Nephron (organoid): ENCODE data around the gene PRSS57.
A peak's percentile ranks its signal among the peaks of the same experiment; 100 is the strongest.

ENCODE experiments used
- H3K27ac Mint-ChIP-seq, 3 experiments: 2 replicates each; pipeline ENCODE4 v1.8.0; 2020; ENCODE audit warnings: mixed read lengths in 3 of 3, mild to moderate bottlenecking in 2 of 3, moderate library complexity in 1 of 3
- H3K27me3 Mint-ChIP-seq: 2 replicates; pipeline ENCODE4 v1.8.0; 2021; ENCODE audit warnings: low read depth, mild to moderate bottlenecking, moderate library complexity, mixed read lengths
- H3K36me3 Mint-ChIP-seq: 2 replicates; pipeline ENCODE4 v1.8.0; 2020; ENCODE audit warnings: low read depth, mixed read lengths
- H3K4me1 Mint-ChIP-seq: 2 replicates; pipeline ENCODE4 v1.8.0; 2020; ENCODE audit warnings: mixed read lengths
- H3K4me3 Mint-ChIP-seq, 3 experiments: 2 replicates each; pipeline ENCODE4 v1.8.0; 2020; ENCODE audit warnings: mild to moderate bottlenecking in 3 of 3, mixed read lengths in 3 of 3, moderate library complexity in 2 of 3
- H3K9me3 Mint-ChIP-seq: 2 replicates; pipeline ENCODE4 v1.8.0; 2020; ENCODE audit warnings: mixed read lengths
- TF ChIP-seq, protein P1 (sequence below), 3 experiments: fragments of 200-600 bp; sonication (generic); IDR thresholded peaks; one replicate each; pipeline ENCODE4 v1.5.0; 2021; ENCODE audit warnings: antibody characterized with exemption in 3 of 3; ENCODE audit not compliant: unreplicated experiment in 3 of 3

Gene PRSS57

DNA sequence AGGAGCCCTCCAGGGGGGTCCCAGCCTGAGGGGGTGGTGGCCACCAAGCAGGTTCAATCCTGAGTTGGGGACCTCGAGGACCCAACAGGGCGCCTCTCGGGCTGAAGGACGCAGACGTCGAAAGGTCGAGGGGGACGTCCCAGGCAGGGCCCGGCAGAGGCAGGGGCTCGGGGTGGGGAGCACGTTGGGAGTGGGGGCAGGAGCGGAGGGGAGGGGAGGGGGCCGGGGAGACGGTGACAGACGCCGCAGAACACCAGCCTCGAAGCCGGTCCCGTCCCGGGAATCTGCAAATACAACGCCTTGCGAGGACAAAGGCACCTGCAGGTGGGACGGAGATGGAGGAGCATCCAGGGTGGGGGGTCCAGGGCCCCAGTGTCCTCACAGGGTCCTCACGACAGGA lies 51.5 kb downstream of the PRSS57 start:
- no peak overlapping the region for H3K27ac Mint-ChIP-seq
- no peaks in the 10 kb centered on the region for H3K4me1 Mint-ChIP-seq
- H3K36me3 Mint-ChIP-seq = peaks cover 7% of the 10 kb centered on the region
- H3K4me3 Mint-ChIP-seq = no peak overlapping the region
- H3K9me3 Mint-ChIP-seq = no peaks in the 10 kb centered on the region
- TF ChIP-seq, protein P1, sequence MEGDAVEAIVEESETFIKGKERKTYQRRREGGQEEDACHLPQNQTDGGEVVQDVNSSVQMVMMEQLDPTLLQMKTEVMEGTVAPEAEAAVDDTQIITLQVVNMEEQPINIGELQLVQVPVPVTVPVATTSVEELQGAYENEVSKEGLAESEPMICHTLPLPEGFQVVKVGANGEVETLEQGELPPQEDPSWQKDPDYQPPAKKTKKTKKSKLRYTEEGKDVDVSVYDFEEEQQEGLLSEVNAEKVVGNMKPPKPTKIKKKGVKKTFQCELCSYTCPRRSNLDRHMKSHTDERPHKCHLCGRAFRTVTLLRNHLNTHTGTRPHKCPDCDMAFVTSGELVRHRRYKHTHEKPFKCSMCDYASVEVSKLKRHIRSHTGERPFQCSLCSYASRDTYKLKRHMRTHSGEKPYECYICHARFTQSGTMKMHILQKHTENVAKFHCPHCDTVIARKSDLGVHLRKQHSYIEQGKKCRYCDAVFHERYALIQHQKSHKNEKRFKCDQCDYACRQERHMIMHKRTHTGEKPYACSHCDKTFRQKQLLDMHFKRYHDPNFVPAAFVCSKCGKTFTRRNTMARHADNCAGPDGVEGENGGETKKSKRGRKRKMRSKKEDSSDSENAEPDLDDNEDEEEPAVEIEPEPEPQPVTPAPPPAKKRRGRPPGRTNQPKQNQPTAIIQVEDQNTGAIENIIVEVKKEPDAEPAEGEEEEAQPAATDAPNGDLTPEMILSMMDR (IDR thresholded peaks at IDR 0.05; ENCODE audit: unreplicated experiment in 3 of 3) = no peak
- H3K27me3 Mint-ChIP-seq = peaks cover 9% of the 10 kb centered on the region

GRCh38 chr19:642767-643727 lies 52.2 kb downstream of the PRSS57 start:
- H3K4me1 Mint-ChIP-seq = no peaks in the 10 kb centered on the region
- no peaks in the 10 kb centered on the region for H3K9me3 Mint-ChIP-seq
- peaks cover 11% of the 10 kb centered on the region for H3K27me3 Mint-ChIP-seq
- TF ChIP-seq, protein P1 (IDR thresholded peaks at IDR 0.05; ENCODE audit: unreplicated experiment in 3 of 3) = no peak
- H3K27ac Mint-ChIP-seq = peak overlapping the region in 1 of 3 experiments; percentile 23
- H3K4me3 Mint-ChIP-seq = peak overlapping the region in 1 of 3 experiments; percentile 35
- H3K36me3 Mint-ChIP-seq = peaks cover 7% of the 10 kb centered on the region

- Mint-ChIP-seq H3K4me3 (no peak overlapping the region), H3K4me1 (no peaks in the 10 kb centered on the region), H3K36me3 (peaks cover 7% of the 10 kb centered on the region), H3K27ac (no peak overlapping the region), H3K27me3 (peaks cover 22% of the 10 kb centered on the region), H3K9me3 (no peaks in the 10 kb centered on the region)
- TF ChIP-seq, protein P1 (IDR thresholded peaks at IDR 0.05; ENCODE audit: unreplicated experiment in 3 of 3) = no peak
Measured at GRCh38 chr19:641702-642101, 53.5 kb downstream of the PRSS57 start.

GRCh38 chr19:640606-641189 lies 54.6 kb downstream of the PRSS57 start:
- H3K4me3 Mint-ChIP-seq = no peak overlapping the region
- peaks cover 22% of the 10 kb centered on the region for H3K27me3 Mint-ChIP-seq
- H3K36me3 Mint-ChIP-seq = peaks cover 4% of the 10 kb centered on the region
- no peaks in the 10 kb centered on the region for H3K9me3 Mint-ChIP-seq
- TF ChIP-seq, protein P1 (IDR thresholded peaks at IDR 0.05; ENCODE audit: unreplicated experiment in 3 of 3) = no peak
- H3K27ac Mint-ChIP-seq = no peak overlapping the region
- H3K4me1 Mint-ChIP-seq = no peaks in the 10 kb centered on the region

DNA sequence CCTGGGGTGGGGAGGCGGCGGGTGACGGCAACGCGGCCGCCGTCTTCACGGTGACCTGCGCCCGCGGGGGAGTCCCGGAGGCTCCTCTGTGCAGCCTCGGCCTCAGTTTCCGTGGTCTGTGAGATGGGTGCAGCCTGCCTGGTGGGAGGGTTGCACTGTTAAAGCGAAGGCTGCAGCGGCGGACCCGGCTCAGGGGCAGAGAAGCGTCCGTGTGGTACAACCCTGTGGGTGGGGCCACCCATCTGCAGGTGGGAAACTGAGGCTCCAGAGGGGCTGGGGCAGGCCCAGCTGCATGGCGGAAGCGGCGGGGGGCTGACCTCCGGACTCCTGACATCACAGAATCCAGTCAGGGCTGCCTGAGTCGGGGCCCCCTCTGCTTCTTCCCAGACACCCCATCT lies 55.1 kb downstream of the PRSS57 start:
- peaks cover 22% of the 10 kb centered on the region for H3K27me3 Mint-ChIP-seq
- H3K9me3 Mint-ChIP-seq = no peaks in the 10 kb centered on the region
- peaks cover 4% of the 10 kb centered on the region for H3K36me3 Mint-ChIP-seq
- no peaks in the 10 kb centered on the region for H3K4me1 Mint-ChIP-seq
- no peak overlapping the region for H3K4me3 Mint-ChIP-seq
- TF ChIP-seq, protein P1 (IDR thresholded peaks at IDR 0.05; ENCODE audit: unreplicated experiment in 3 of 3) = no peak
- H3K27ac Mint-ChIP-seq = no peak overlapping the region
